WTC11 (cell line): ENCODE data around the gene LARP4B. TPM values are rescaled to one million over a fixed set of nuclear protein-coding genes. Genes with fewer than 3 reads are reported as not detected.

Experiments
- ATAC-seq: fragments of 200-7000 bp; cut with Tn5 transposase; 2 replicates; pipeline ENCODE4 v1.10.0; 2021; ENCODE audit warnings: mild to moderate bottlenecking, moderate library complexity
- CTCF ChIA-PET: fragments of 300-600 bp; sonication (Branson Sonifier 250); formaldehyde crosslinking; loops from one replicate; lab custom pipeline; 2021; ENCODE audit warnings: antibody characterized with exemption; lab: Charles Lee
- POLR2A ChIA-PET: fragments of 350-600 bp; sonication (Branson Sonifier 250); formaldehyde crosslinking; loops from one replicate; lab custom pipeline; 2021; ENCODE audit warnings: antibody characterized with exemption; lab: Charles Lee
- DNase-seq: peaks from one replicate; pipeline ENCODE4 v3.0.0; 2021; ENCODE audit warnings: low spot score
- H3K27ac Mint-ChIP-seq: 2 replicates; pipeline ENCODE4 v1.8.0; 2021; ENCODE audit warnings: mixed read lengths
- H3K27me3 Mint-ChIP-seq: 2 replicates; pipeline ENCODE4 v1.8.0; 2021; ENCODE audit warnings: low read depth, mild to moderate bottlenecking, moderate library complexity, mixed read lengths
- H3K36me3 Mint-ChIP-seq: 2 replicates; pipeline ENCODE4 v1.8.0; 2021; ENCODE audit warnings: mixed read lengths
- H3K4me1 Mint-ChIP-seq: 2 replicates; pipeline ENCODE4 v1.8.0; 2022; ENCODE audit warnings: mixed read lengths
- H3K4me3 Mint-ChIP-seq: 2 replicates; pipeline ENCODE4 v1.8.0; 2021; ENCODE audit warnings: mild to moderate bottlenecking, moderate library complexity, mixed read lengths
- H3K9me3 Mint-ChIP-seq: 2 replicates; pipeline ENCODE4 v1.8.0; 2021; ENCODE audit warnings: mixed read lengths
- ARID4B ChIP-seq: sonication (generic); formaldehyde crosslinking; IDR thresholded peaks from 2 replicates; pipeline ENCODE4 v1.8.0; 2023; ENCODE audit warnings: missing genetic modification reagents, mild to moderate bottlenecking, borderline replicate concordance
- ATF1 ChIP-seq: sonication (generic); formaldehyde crosslinking; IDR thresholded peaks from 2 replicates; pipeline ENCODE4 v1.8.1; 2023; ENCODE audit warnings: mild to moderate bottlenecking, moderate library complexity, missing genetic modification reagents
- CTCF ChIP-seq: fragments of 200-600 bp; IDR thresholded peaks from 2 replicates; pipeline ENCODE4 v1.8.0; 2022; ENCODE audit warnings: antibody characterized with exemption
- E2F4 ChIP-seq: sonication (generic); formaldehyde crosslinking; IDR thresholded peaks from 2 replicates; pipeline ENCODE4 v1.8.1; 2022; ENCODE audit warnings: low read depth, mild to moderate bottlenecking, moderate library complexity, missing genetic modification reagents, borderline replicate concordance
- EMX1 ChIP-seq: fragments of 250-450 bp; sonication (Bioruptor Pico); IDR thresholded peaks from 2 replicates; pipeline ENCODE4 v1.8.0; 2021; ENCODE audit warnings: mild to moderate bottlenecking
- ESRRA ChIP-seq: sonication (generic); formaldehyde crosslinking; IDR thresholded peaks from 2 replicates; pipeline ENCODE4 v1.8.1; 2022; ENCODE audit warnings: mild to moderate bottlenecking, missing genetic modification reagents, borderline replicate concordance
- ETV6 ChIP-seq: sonication (generic); formaldehyde crosslinking; IDR thresholded peaks from 2 replicates; pipeline ENCODE4 v1.8.1; 2022; ENCODE audit warnings: mild to moderate bottlenecking, missing genetic modification reagents
- FOXK1 ChIP-seq: sonication (generic); formaldehyde crosslinking; IDR thresholded peaks from 2 replicates; pipeline ENCODE4 v1.8.0; 2022; ENCODE audit warnings: mild to moderate bottlenecking, moderate library complexity, missing genetic modification reagents
- GABPB1 ChIP-seq: sonication (generic); formaldehyde crosslinking; IDR thresholded peaks from 2 replicates; pipeline ENCODE4 v1.8.1; 2023; ENCODE audit warnings: mild to moderate bottlenecking, missing genetic modification reagents
- GRHL2 ChIP-seq: fragments of 250-450 bp; sonication (Bioruptor Pico); IDR thresholded peaks from 2 replicates; pipeline ENCODE4 v1.8.0; 2022; ENCODE audit warnings: mild to moderate bottlenecking, moderate library complexity; ENCODE audit not compliant: insufficient replicate concordance, severe bottlenecking
- KAT7 ChIP-seq: sonication (generic); formaldehyde crosslinking; IDR thresholded peaks from 2 replicates; pipeline ENCODE4 v1.8.1; 2023; ENCODE audit warnings: missing genetic modification reagents, mild to moderate bottlenecking, borderline replicate concordance
- NR1H2 ChIP-seq: sonication (generic); formaldehyde crosslinking; IDR thresholded peaks from 2 replicates; pipeline ENCODE4 v1.9.0; 2021; ENCODE audit warnings: mild to moderate bottlenecking, moderate library complexity, missing genetic modification reagents
- STAT6 ChIP-seq: sonication (generic); formaldehyde crosslinking; conservative IDR thresholded peaks from 2 replicates; pipeline ENCODE4 v1.8.1; 2023; ENCODE audit warnings: mild to moderate bottlenecking, low read depth, missing genetic modification reagents, moderate library complexity
- TP53 ChIP-seq: sonication (generic); formaldehyde crosslinking; IDR thresholded peaks from 2 replicates; pipeline ENCODE4 v1.8.1; 2023; ENCODE audit warnings: mild to moderate bottlenecking, missing genetic modification reagents
- ZBTB21 ChIP-seq: sonication (generic); formaldehyde crosslinking; IDR thresholded peaks from 2 replicates; pipeline ENCODE4 v1.8.1; 2023; ENCODE audit warnings: mild to moderate bottlenecking, missing genetic modification reagents, borderline replicate concordance
- ZMAT4 ChIP-seq: fragments of 250-450 bp; sonication (Bioruptor Pico); IDR thresholded peaks from 2 replicates; pipeline ENCODE4 v1.9.0; 2021; ENCODE audit warnings: mild to moderate bottlenecking
- ZNF416 ChIP-seq: fragments of 250-450 bp; sonication (Bioruptor Pico); IDR thresholded peaks from 2 replicates; pipeline ENCODE4 v1.9.0; 2021; ENCODE audit warnings: mild to moderate bottlenecking, inconsistent platforms
- ZNF671 ChIP-seq: fragments of 250-450 bp; sonication (Bioruptor Pico); IDR thresholded peaks from 2 replicates; pipeline ENCODE4 v1.8.0; 2021; ENCODE audit warnings: mild to moderate bottlenecking
- total RNA-seq: library from RNA; stranded (reverse); gene quantifications from 3 replicates; pipeline ENCODE4 v1.2.3, GENCODE V29; 2021

Gene LARP4B
- total RNA-seq, 1 experiment from 2014 or later = 87.1 TPM

GRCh38 chr10:788796-789748, 142.4 kb downstream of the LARP4B start (continued):
- peak; percentile 53; the same call in 1 of the 2 replicates for TF ChIP-seq ETV6 (CRISPR knock-in tag)

- H3K27ac Mint-ChIP-seq = no peak overlapping the region
- CTCF ChIA-PET = interaction anchor here (0.9 to 3.1 kb wide), 16 partner anchors 22 to 530 kb away, joined by 3 to 19 read pairs (median 5); no protein-coding TSS in a partner anchor
- POLR2A ChIA-PET = no interaction called here
These were observed 143.4 kb downstream of the LARP4B start for GRCh38 chr10:787933-788651.

GRCh38 chr10:786633-787474, 144.7 kb downstream of the LARP4B start:
- Mint-ChIP-seq H3K36me3 (no peaks in the 10 kb centered on the region), H3K4me1 (no peaks in the 10 kb centered on the region)
- TF ChIP-seq ETV6 (CRISPR knock-in tag) (no peak), EMX1 (CRISPR knock-in tag) (no peak), CTCF (no peak), ZNF671 (CRISPR knock-in tag) (no peak), TP53 (CRISPR knock-in tag) (no peak), ARID4B (CRISPR knock-in tag) (no peak), GRHL2 (CRISPR knock-in tag) (no peak)

More at GRCh38 chr10:787933-788651, 143.4 kb downstream of the LARP4B start:
- TF ChIP-seq NR1H2 (CRISPR knock-in tag) (no peak), ZBTB21 (CRISPR knock-in tag) (no peak), STAT6 (CRISPR knock-in tag) (no peak), ESRRA (no peak), ZMAT4 (CRISPR knock-in tag) (no peak), FOXK1 (CRISPR knock-in tag) (no peak), KAT7 (no peak), E2F4 (CRISPR knock-in tag) (no peak), GABPB1 (CRISPR knock-in tag) (no peak), ATF1 (CRISPR knock-in tag) (no peak), ZNF416 (CRISPR knock-in tag) (no peak)
- no peak for ATAC-seq
- H3K36me3 Mint-ChIP-seq = no peaks in the 10 kb centered on the region
- H3K4me1 Mint-ChIP-seq = no peaks in the 10 kb centered on the region
- peaks cover 11% of the 10 kb centered on the region for H3K27me3 Mint-ChIP-seq
- H3K4me3 Mint-ChIP-seq = no peak overlapping the region
- no peak for DNase-seq
- H3K9me3 Mint-ChIP-seq = no peaks in the 10 kb centered on the region

More at GRCh38 chr10:786633-787474, 144.7 kb downstream of the LARP4B start:
- Mint-ChIP-seq H3K9me3 (no peaks in the 10 kb centered on the region), H3K27ac (no peak overlapping the region), H3K27me3 (peaks cover 15% of the 10 kb centered on the region), H3K4me3 (no peak overlapping the region)
- ChIA-PET POLR2A (no interaction called here), CTCF (interaction anchor here (1.3 to 1.5 kb wide), 2 partner anchors 17 to 276 kb away, joined by 3 to 7 read pairs; no protein-coding TSS in a partner anchor)
- DNase-seq (no peak), ATAC-seq (no peak)
